IPS DF 4.7 (cell line): ENCODE measurements around the gene PTCH1.

ENCODE experiments used
- DNase-seq: peaks from one replicate; pipeline ENCODE4 v3.0.0-alpha.2; 2013; ENCODE audit warnings: low spot score; ENCODE audit errors: extremely low read depth

The PTCH1 gene

DNA sequence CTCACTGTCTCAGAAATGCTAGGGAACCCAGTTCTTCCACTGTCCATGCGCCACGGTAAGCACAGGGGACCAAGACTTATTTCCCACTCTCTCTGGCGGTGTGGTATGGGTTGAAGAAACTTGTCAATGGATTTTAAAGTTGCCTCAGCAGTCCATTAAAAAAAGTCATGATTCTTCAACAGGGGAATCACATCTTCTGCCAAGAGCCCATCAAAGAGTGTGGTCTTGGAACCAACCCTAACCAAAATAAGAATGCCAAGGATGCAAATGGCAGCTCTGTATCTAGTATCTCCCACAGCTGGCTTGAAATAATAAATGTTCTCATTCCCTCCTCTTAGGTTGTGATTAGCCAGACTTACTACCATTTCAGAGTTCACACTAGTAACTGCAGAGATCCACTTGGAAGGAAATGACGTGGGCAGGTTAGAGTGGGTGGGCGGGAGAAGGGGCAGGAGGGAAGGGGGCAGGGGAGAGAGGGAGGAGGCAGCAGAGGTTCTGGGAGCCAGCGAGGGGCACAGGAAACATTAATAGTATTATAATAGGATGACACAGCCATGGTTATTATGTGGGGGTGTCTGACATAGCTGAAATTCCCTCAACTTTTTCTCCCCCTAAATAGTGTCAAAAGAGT, 17.6 kb downstream of the PTCH1 start:
- DNase-seq: no peak

- no peak for DNase-seq
Measured at GRCh38 chr9:95498641-95499040, 18.1 kb downstream of the PTCH1 start.

DNA sequence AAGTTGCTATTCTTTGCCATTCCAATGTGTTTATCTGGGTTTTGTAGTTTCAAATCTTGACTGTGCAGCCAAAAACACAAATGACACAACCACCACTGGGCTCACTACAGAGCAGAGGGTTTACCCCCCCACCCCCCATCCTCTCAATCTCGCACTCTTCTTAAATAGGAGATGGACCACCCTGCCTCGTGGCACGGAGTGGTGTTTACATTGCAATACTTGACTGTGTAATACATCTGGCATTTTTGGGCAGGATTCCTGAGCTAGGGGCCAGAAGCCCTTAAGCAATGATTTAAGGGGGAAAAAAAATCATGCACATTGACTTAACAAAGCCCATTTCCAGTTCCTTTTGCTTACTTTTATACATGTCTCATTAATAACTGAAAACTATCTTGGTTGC, 19.0 kb downstream of the PTCH1 start:
- no peak for DNase-seq

- DNase-seq: no peak
Measured at GRCh38 chr9:95496687-95497086, 20.1 kb downstream of the PTCH1 start.

GRCh38 chr9:95495961-95496360, 20.8 kb downstream of the PTCH1 start:
- no peak for DNase-seq

DNA sequence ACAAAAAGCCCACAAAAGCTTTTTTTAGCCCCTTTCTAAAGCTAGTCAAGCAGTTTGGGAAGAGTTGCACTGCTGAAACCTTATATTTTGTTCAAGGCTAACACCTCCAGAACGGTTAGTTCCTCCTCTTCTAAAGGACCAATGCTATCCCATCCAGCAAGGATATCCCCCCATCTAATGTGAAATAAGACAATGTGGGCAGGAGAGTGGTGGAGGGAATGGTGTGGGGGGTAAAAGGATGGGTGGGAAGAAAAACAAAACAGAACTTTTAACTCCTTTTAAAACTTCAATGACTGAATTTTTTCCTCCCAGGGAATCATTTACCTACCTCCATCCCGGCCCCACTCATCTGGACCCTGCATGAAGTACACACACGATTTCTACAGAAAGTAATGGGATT, 21.2 kb downstream of the PTCH1 start:
- no peak for DNase-seq

- DNase-seq: no peak
Measured at GRCh38 chr9:95494416-95495371, 22.1 kb downstream of the PTCH1 start.

- no peak for DNase-seq
Measured at GRCh38 chr9:95494022-95494415, 22.8 kb downstream of the PTCH1 start.

DNA sequence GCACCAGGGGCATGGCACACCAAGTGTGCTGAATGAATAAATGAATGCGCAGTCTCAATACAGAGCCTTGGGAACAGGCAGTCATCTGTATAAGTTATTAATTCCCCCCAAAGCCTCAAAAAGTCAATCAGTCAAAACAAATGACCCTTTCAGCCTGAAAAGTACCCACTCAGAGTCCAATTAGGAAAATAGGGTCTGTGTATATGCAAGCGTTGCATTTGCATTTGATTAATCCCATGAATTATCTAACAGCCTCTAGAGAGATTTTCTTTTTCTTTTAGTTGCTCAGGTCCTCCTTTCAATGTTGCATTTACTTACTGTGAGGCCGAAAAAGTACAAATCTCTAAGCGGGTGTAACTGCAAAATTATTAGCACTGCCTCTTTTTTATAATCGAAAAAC, 23.4 kb downstream of the PTCH1 start:
- DNase-seq: no peak

DNA sequence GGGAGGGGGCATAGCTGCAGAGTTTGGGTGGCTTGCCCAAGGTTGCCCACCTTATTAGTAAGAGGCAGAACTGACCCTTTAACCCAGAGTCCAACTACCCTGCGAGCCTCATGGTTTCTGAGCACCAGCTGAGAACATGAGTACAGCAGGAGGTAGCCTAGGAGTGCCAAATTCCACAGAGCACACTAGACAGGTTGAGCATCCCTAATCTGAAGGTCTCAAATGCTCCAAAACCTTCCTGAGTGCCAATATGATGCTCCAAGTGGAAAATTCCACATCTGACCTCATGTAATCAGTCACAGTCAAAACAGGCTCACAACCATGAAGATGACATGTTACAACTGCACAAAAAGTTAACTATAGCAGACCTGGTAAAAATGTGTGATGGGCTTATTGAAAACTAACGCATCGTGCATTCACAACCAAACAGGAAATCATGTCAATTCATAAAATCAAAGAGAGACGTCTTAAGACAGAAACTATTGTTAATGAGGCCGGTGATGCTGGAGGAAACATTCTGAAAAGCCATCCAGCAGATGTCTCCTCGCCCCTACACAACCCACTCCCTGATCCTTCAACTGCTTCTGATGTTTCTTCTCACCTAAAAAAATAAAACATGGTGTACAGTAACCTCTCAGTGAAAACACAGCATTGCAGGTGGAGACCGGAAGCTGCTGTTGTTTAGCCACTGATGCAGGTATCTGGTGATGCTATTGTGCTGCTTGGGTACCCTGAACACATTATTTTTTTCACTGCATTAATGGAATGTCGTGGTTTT, 25.0 kb downstream of the PTCH1 start:
- no peak for DNase-seq

DNA sequence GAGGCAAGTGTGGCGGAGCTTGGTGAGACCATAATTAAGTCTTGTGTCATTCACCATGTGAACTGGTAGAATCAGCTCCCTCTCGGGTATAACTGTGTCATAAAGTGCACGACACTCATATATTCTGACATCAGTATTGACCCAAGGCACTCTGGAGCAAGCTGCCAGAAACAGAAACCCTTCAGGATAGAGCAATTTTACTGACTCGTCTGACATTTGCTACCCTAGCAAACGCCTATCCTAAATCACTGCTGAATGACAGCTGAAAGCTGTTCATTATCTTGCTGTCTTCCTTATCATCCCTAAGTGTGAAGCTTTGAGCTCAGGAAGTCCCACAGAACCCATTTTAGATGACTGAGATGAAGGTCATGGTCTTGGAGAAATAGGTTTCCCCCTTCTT, 27.8 kb downstream of the PTCH1 start:
- no peak for DNase-seq

DNA sequence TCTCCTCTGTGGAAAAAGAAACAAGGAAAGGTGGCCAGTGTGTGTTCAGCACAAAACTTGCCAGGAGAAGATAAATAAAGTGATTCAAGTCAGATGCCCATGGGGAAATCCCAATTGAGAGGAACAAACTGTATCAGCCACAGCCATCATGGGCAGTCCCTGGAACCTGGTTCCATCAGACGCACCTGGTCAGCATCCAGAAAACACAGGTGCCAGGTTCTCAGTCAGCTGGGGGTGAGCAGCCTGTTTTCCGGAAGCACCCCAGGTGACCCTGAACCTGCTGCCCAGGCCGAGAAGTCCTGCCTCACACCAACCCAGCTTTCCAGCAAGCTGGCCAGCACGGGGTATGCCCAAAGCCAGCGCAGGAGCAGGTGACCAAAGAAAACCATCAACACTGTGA, 30.5 kb downstream of the PTCH1 start:
- no peak for DNase-seq

- no peak for DNase-seq
Measured at GRCh38 chr9:95484225-95484624, 32.5 kb downstream of the PTCH1 start.

DNA sequence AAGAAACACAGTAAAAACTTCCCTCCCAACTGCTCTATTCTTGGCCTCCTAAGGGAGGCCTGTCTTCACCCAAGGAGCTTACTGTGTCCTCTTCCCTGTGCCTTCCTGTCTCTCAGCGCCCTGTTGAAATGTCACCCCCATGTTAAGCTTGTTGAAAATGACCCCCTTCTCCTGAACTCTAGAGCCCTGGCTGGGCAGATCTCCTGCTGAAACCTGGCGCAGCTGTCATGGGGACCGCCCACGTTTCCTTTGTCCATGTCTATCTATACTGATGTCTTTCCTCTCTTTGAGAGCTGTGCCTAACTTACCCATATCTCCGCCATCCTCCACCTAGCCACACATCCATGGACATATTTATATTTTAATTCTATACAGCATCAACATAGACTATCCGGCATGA, 33.3 kb downstream of the PTCH1 start:
- DNase-seq: no peak

GRCh38 chr9:95482621-95483020, 34.1 kb downstream of the PTCH1 start:
- no peak for DNase-seq

DNA sequence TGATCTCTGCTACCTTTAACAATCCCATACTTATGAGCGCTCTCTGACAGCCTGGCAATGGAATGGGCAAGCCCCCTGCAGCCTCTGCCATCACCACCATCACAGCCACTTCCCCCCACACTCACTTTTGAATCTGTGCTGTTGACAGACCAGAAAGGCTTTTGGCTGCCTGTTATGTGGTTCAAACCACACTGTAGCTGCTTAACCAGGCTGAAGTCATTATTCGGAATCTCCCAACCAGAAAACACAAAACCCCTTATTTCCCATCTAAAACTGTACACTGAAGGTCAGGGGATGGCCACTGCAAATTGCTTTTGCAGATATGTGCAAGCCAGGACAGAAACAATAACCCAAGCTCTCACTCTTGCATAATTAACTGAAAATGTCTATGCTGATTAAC, 35.8 kb downstream of the PTCH1 start:
- no peak for DNase-seq

GRCh38 chr9:95480346-95480745, 36.4 kb downstream of the PTCH1 start:
- DNase-seq: no peak

- no peak for DNase-seq
Measured at GRCh38 chr9:95479330-95479729, 37.4 kb downstream of the PTCH1 start.

DNA sequence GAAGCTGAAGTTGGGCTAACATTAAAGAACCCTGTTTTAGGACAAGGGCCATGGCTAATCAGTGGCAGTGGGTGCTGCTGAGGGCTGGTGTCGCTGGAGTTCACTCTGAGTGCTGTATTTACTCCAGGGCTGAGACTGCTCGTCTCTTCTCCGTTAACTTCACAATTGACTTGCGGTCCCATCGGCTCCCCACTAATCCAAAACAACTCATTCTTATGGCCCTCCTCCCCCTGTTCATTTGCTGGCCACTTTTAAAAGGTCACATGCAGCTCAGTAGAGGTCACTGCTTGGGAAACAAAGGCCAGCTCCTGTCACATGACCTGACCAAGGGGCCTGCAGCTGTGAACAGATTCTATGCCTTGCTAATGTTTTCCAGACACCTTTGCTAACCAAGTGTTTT, 38.4 kb downstream of the PTCH1 start:
- DNase-seq: no peak

GRCh38 chr9:95477885-95478284, 38.9 kb downstream of the PTCH1 start:
- no peak for DNase-seq

GRCh38 chr9:95477441-95477840, 39.3 kb downstream of the PTCH1 start:
- DNase-seq: no peak

GRCh38 chr9:95468791-95469190, 48.0 kb downstream of the PTCH1 start:
- DNase-seq: no peak
